ENCODE results near the gene CCT5. TPM values are rescaled to one million over a fixed set of nuclear protein-coding genes. Genes with fewer than 3 reads are reported as not detected.

The CCT5 gene
- total RNA-seq = 100 to 1,000 TPM; 113 to 208 (median 155) TPM

DNA sequence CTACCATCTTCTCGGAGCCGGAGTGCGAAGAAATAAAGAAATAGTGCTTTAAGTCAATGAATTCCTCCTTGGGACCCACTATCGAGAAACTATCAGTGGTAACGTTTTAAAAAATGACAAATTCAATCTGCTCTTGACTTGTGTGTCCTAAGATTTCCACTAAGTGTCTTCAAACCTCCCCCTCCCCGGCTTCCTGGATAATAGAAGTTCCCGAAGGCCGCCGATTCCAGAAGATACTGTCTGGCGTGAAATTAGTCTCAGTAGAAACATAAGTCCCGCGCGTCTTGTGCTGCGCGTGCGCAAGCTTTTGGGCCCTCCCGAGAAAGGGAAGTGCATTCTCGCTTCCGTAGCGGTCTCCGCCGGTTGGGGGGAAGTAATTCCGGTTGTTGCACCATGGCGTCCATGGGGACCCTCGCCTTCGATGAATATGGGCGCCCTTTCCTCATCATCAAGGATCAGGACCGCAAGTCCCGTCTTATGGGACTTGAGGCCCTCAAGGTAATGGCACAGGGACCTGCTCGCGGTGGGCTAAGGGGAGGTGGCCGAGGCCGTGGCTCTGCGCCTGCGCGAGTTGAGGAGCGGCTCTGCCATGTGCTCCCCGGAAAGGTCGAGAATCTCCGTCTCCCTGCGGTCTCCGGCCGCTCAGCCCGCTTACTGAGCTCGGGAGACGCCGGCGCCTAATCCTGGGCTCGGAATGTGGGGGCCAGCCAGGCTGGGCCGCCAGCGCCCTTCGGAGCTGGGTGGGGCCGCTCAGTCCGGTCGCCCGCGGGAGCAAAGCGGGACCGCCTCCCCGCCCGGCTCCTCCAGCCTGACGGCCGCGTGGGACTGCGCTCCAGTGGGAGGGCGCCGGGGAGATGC, at the start of gene CCT5:
Gene CCT5 (plus strand): TSS at position 333 of the 858 bp plus-strand sequence. CDS start 61 bp downstream, at position 394.
- Histone ChIP-seq H3K36me3 (peaks cover 0 to 16% of the 10 kb centered on the region in 2 donors), H3K27me3 (no peaks in the 10 kb centered on the region), H3K4me3 (peak within 1 kb of the TSS; percentile 88 to 95), H3K27ac (peak within 1 kb of the TSS; percentile 93 to 97 (median 94)), H3K4me1 (peaks cover 4 to 49% (median 16%) of the 10 kb centered on the region in 3 donors), H3K9me3 (no peaks in the 10 kb centered on the region)
- 0 to 2% methylated on average over 12 to 15 of the region's 67 CpGs for WGBS, 2 donors (ENCODE audit: low coverage in 1 of 2)
- TF ChIP-seq POLR2AphosphoS5 (IDR thresholded peaks at IDR 0.05) (peak; percentile 65), POLR2A (IDR thresholded peaks at IDR 0.05) (peak in 1 of 2 donors; percentile 29), EP300 (IDR thresholded peaks at IDR 0.05) (no peak)
- TF ChIP-seq, protein P1, sequence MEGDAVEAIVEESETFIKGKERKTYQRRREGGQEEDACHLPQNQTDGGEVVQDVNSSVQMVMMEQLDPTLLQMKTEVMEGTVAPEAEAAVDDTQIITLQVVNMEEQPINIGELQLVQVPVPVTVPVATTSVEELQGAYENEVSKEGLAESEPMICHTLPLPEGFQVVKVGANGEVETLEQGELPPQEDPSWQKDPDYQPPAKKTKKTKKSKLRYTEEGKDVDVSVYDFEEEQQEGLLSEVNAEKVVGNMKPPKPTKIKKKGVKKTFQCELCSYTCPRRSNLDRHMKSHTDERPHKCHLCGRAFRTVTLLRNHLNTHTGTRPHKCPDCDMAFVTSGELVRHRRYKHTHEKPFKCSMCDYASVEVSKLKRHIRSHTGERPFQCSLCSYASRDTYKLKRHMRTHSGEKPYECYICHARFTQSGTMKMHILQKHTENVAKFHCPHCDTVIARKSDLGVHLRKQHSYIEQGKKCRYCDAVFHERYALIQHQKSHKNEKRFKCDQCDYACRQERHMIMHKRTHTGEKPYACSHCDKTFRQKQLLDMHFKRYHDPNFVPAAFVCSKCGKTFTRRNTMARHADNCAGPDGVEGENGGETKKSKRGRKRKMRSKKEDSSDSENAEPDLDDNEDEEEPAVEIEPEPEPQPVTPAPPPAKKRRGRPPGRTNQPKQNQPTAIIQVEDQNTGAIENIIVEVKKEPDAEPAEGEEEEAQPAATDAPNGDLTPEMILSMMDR (IDR thresholded peaks at IDR 0.05) = peak in 2 of 4 experiments; percentile 9 to 15
- ATAC-seq = peak; percentile 91

- no peak for ATAC-seq
- no peaks in the 10 kb centered on the region for H3K4me1 ChIP-seq
- no peak overlapping the region for H3K4me3 ChIP-seq
- no peaks in the 10 kb centered on the region for H3K36me3 ChIP-seq
- H3K27me3 ChIP-seq = no peaks in the 10 kb centered on the region
- peaks cover 0 to 26% (median 0%) of the 10 kb centered on the region in 3 donors for H3K9me3 ChIP-seq
- TF ChIP-seq POLR2A (IDR thresholded peaks at IDR 0.05) = no peak
- TF ChIP-seq EP300 (IDR thresholded peaks at IDR 0.05) = no peak
- TF ChIP-seq POLR2AphosphoS5 (IDR thresholded peaks at IDR 0.05) = no peak
- TF ChIP-seq, protein P1 (IDR thresholded peaks at IDR 0.05) = no peak
- 46 to 52% methylated on average over 2 to 4 of the region's 4 CpGs for WGBS, 2 donors (ENCODE audit: low coverage in 1 of 2)
- H3K27ac ChIP-seq = no peak overlapping the region
Measured at GRCh38 chr5:10201223-10201868, 48.7 kb upstream of the CCT5 start.

DNA sequence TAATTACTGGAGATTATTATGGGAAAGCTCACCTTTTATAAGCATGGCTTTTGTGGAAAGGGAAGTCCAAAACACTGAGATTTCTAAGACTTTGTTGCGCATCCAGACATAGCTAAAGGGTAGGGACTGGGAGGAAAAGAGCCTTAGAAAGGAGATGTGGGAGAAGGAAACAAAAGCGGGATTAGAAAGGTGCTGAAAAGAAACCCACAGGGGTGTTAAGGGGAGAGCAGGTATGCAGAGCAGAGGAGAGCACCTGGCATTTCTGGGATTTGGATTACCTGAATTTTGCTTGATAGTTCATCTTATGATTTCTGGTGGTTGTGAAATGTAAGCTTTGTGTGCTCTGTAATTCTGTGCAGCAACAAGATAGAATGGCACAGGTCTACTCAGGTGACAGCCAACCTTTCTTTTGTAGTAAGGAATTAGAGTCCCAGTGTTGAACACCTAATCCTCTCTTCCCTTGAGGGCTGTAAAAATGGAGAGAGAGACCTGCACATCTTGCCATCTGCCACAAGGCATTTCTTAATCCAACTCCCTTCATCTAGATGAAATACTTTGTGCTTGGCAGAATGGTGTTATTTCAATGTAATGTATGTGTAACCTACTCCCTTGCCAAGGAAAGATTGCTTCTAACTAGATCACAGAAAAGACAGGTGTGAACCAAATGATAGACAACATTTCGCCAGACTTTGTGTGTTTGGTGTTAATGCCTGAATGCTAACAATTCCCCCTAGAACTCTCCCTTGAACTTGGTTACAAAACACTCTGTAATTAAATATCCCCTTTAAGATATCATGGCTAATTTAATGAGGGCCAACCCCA, 47.8 kb upstream of the CCT5 start:
- WGBS, 2 donors (ENCODE audit: low coverage in 1 of 2) = 55 to 63% methylated on average over 3 of the region's 3 CpGs
- H3K27ac ChIP-seq = no peak overlapping the region
- H3K4me3 ChIP-seq = no peak overlapping the region
- H3K9me3 ChIP-seq = peaks cover 0 to 16% (median 0%) of the 10 kb centered on the region in 3 donors
- no peaks in the 10 kb centered on the region for H3K27me3 ChIP-seq
- no peaks in the 10 kb centered on the region for H3K36me3 ChIP-seq
- H3K4me1 ChIP-seq = no peaks in the 10 kb centered on the region
- ATAC-seq = no peak
- no peak for TF ChIP-seq POLR2AphosphoS5 (IDR thresholded peaks at IDR 0.05)
- no peak for TF ChIP-seq POLR2A (IDR thresholded peaks at IDR 0.05)
- TF ChIP-seq, protein P1 (IDR thresholded peaks at IDR 0.05) = no peak
- TF ChIP-seq EP300 (IDR thresholded peaks at IDR 0.05) = no peak

DNA sequence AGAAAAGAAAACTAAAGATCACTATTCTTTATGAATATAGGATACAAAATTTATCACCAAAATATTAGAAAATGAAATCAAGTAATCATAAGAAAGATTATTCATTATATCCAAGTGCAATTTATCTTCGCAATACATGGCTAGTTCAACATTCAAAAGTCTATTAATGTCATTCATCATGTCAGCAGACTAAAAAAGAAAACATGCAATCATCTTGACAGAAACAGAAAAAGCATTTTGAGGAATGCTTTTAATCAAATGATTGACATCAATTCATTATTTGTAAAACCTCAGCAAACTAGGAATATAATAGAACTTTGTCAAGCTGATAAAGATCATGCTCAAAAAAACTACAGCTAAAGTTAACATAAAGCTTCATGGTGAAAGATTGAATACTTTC, 41.1 kb upstream of the CCT5 start:
- Histone ChIP-seq H3K4me3 (no peak overlapping the region), H3K36me3 (no peaks in the 10 kb centered on the region), H3K27me3 (no peaks in the 10 kb centered on the region), H3K4me1 (no peaks in the 10 kb centered on the region), H3K27ac (no peak overlapping the region), H3K9me3 (no peaks in the 10 kb centered on the region)
- WGBS, 2 donors (ENCODE audit: low coverage in 1 of 2) = 83 to 100% methylated on average over 1 of the region's 1 CpG
- TF ChIP-seq POLR2AphosphoS5 (IDR thresholded peaks at IDR 0.05) (no peak), POLR2A (IDR thresholded peaks at IDR 0.05) (no peak), EP300 (IDR thresholded peaks at IDR 0.05) (no peak)
- TF ChIP-seq, protein P1 (IDR thresholded peaks at IDR 0.05) = no peak
- no peak for ATAC-seq
